GM21786 (cell line): ENCODE data around the gene MACROD2.
A peak's percentile ranks its signal among the peaks of the same experiment; 100 is the strongest.

Source experiments
- ATAC-seq: cut with Tn5 transposase; IDR thresholded peaks from one replicate; pipeline ENCODE4 v1.9.1; 2021; ENCODE audit not compliant: unreplicated experiment

Gene MACROD2

GRCh38 chr20:14729390-14729789, 734.1 kb downstream of the MACROD2 start:
- ATAC-seq: no peak

GRCh38 chr20:14732343-14732742, 737.0 kb downstream of the MACROD2 start:
- no peak for ATAC-seq

- ATAC-seq: no peak
These were observed 737.7 kb downstream of the MACROD2 start for GRCh38 chr20:14732996-14733395.

GRCh38 chr20:14740380-14740779, 745.1 kb downstream of the MACROD2 start:
- ATAC-seq: no peak

GRCh38 chr20:14741616-14742015, 746.3 kb downstream of the MACROD2 start:
- no peak for ATAC-seq

GRCh38 chr20:14744723-14745122, 749.4 kb downstream of the MACROD2 start:
- peak; percentile 89 for ATAC-seq

- no peak for ATAC-seq
These were observed 750.5 kb downstream of the MACROD2 start for GRCh38 chr20:14745830-14746229.

GRCh38 chr20:14751191-14751590, 755.9 kb downstream of the MACROD2 start:
- no peak for ATAC-seq

- no peak for ATAC-seq
These were observed 762.4 kb downstream of the MACROD2 start for GRCh38 chr20:14757728-14758127.

- ATAC-seq: no peak
These were observed 763.0 kb downstream of the MACROD2 start for GRCh38 chr20:14758356-14758755.

- ATAC-seq: no peak
These were observed 764.7 kb downstream of the MACROD2 start for GRCh38 chr20:14759979-14760378.

GRCh38 chr20:14761903-14762302, 766.6 kb downstream of the MACROD2 start:
- no peak for ATAC-seq

- no peak for ATAC-seq
These were observed 769.4 kb downstream of the MACROD2 start for GRCh38 chr20:14764511-14765369.

- ATAC-seq: no peak
These were observed 770.0 kb downstream of the MACROD2 start for GRCh38 chr20:14765370-14765701.

- no peak for ATAC-seq
These were observed 778.2 kb downstream of the MACROD2 start for GRCh38 chr20:14773486-14773885.

GRCh38 chr20:14775778-14776177, 780.5 kb downstream of the MACROD2 start:
- ATAC-seq: no peak

GRCh38 chr20:14777591-14777990, 782.3 kb downstream of the MACROD2 start:
- ATAC-seq: no peak

- no peak for ATAC-seq
These were observed 782.8 kb downstream of the MACROD2 start for GRCh38 chr20:14778096-14778495.

- ATAC-seq: no peak
These were observed 783.6 kb downstream of the MACROD2 start for GRCh38 chr20:14778875-14779274.

GRCh38 chr20:14780508-14780907, 785.2 kb downstream of the MACROD2 start:
- no peak for ATAC-seq

- ATAC-seq: no peak
These were observed 787.4 kb downstream of the MACROD2 start for GRCh38 chr20:14782731-14783130.

- ATAC-seq: no peak
These were observed 788.5 kb downstream of the MACROD2 start for GRCh38 chr20:14783766-14784165.
